ELF-1 (cell line): ENCODE data around the gene FSTL4.

Source experiments
- DNase-seq: peaks from one replicate; pipeline ENCODE4 v3.0.0-alpha.2; 2016; ENCODE audit warnings: low read depth, low spot score

FSTL4 gene

GRCh38 chr5:133344266-133344665 lies 268.1 kb downstream of the FSTL4 start:
- DNase-seq = no peak

DNA sequence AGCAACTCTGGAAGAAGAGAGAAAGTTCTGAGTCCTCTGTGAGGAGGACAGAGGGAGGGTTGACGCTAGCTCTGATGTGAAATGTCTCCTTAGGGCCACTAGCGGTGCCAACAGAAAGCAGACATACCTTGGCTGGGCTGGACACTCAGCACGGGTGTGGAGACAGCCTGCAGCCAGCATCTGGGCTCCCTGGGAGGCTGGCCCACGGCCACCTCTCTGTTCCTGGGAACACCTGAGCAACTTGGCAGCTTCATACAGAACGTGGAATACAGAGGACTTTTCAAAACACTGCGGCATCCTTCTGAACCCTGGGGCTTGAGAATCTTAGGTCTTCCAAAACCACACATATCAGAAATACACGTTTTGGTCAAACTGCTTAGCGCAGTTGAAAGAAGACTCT lies 269.1 kb downstream of the FSTL4 start:
- DNase-seq = no peak

GRCh38 chr5:133341915-133342710 lies 270.2 kb downstream of the FSTL4 start:
- peak; percentile 30 for DNase-seq

GRCh38 chr5:133341296-133341695 lies 271.0 kb downstream of the FSTL4 start:
- DNase-seq = no peak

GRCh38 chr5:133340822-133341221 lies 271.5 kb downstream of the FSTL4 start:
- peak; percentile 43 for DNase-seq

- DNase-seq = no peak
Observed at GRCh38 chr5:133340002-133340755, 272.2 kb downstream of the FSTL4 start.

DNA sequence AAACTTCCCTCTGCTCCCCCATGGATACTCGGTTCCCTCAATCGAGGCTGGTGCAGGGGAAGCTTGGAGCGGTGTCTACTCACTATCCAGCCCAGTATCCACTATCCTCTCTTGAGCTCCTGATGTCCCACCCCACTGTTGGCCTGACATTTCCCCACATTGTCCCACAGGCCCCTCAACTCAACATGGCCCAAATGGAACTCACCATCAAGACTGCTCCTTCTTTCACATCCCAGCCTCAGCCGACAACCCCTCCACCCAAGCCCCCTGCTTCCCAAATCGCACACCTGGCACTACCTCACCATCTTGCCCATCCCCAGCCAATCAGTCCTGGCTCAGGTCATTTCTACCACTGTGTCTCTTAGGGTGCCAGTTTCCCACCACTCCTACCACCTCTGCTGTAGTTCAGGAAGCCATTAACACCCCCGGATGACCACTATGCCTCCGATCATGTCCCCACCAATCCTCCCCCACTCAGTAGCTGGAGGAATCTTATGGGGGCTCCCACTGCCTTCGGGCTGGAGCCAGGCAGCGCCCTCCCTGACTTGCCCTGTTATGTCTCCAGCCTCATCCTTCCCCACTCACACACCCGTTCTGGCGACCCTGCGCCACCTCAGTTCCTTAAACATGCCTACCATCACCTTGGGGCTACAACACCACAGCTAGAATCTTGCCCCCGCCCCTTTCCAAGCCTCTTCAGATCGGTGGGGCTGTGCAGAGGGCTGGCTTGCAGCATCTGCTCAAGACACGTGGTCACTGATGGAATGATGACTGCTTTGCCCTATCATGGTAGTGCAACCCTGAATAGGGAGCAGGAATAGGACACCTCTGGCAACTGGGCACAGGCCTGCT lies 273.6 kb downstream of the FSTL4 start:
- no peak for DNase-seq

- DNase-seq = no peak
Observed at GRCh38 chr5:133337795-133338445, 274.4 kb downstream of the FSTL4 start.

- DNase-seq = no peak
Observed at GRCh38 chr5:133336969-133337410, 275.4 kb downstream of the FSTL4 start.

DNA sequence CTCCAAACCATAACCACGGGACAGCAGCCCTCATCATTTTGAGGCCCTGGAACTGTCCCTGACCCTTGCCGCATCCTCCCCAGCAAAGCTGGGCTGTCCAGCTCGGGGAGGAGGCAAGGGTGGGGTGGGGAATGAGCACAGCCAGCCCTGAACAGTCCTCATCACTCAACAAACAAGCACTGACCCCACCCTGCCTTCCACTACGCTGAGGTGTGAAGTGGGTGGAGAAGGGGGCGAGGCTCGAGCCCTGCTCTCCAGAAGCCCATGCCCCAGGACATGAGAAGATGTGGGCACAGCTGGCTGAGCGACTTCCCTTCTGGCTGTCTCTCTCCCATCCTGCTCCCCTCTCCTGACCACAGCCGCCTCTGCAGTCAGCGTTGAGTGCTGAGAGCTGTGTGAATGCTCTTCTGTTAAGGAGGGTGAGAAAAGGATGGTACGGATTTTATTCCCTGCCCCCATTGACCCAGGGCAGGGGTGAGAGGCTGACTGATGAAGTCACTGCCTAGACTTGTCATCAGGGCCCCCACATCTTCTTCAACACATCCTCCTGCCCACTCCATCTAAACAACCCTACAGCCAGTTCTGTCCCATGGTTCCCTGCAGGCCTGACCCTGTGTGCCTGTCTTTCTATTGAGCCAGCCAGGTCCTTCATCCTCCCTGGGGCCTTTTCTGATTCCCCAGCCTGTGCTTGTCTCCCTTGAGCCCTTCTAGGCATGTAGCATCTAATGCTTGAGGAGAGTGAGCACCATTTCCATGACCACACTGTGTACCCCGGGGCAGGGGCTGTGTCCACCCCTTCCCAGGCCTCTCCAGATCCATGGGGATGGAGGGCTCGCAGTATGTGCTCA lies 276.0 kb downstream of the FSTL4 start:
- no peak for DNase-seq

GRCh38 chr5:133334796-133335639 lies 277.3 kb downstream of the FSTL4 start:
- DNase-seq = no peak

GRCh38 chr5:133333326-133334150 lies 278.8 kb downstream of the FSTL4 start:
- DNase-seq = no peak

DNA sequence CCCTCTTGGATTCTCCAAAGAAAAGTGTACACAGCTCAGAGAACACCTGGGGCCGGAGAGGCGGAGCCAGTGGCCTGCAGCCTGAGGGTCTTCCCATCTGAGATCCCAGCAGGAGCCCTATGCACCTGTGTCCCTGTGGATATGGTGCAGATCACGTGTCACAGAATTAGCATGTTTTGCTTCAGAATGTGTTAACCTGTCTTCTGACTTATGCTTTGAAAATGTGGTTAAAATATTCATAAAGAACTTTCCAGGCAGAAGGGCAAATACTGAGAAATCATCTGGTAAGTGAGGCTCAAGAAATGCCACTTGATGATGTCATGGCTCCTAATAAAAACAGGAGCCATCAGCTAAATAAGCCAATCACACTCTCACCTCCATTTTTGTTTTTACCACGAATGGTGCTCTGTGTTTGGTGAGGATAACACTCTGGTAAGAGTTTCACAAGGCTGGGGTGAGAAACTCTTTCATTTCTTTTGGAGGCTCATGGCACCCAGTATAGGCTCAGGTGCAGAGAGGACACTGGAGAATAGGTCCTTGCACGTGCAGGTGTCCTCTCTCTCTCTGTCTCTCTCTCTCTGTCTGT lies 279.8 kb downstream of the FSTL4 start:
- DNase-seq = no peak

DNA sequence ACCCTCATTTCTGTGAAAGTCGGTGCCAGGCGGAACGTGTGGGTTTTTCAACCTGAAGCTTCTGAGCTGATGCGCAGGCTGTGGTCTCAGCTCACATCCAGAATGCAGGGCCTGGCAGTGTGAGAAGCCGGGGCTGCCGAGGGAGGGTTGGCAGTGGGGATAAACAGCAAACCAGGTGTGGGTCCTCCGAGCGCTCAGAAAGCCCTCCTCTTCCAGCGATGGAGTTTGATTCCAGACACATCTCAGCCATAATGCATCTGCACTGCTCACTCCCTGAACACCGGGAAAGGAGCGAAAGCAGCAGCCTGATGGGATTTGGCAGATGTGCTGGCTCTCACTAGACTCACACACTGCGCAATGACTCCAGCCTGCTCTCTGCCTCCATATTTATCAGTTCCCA lies 280.4 kb downstream of the FSTL4 start:
- DNase-seq = no peak

GRCh38 chr5:133330956-133331355 lies 281.4 kb downstream of the FSTL4 start:
- DNase-seq = no peak

DNA sequence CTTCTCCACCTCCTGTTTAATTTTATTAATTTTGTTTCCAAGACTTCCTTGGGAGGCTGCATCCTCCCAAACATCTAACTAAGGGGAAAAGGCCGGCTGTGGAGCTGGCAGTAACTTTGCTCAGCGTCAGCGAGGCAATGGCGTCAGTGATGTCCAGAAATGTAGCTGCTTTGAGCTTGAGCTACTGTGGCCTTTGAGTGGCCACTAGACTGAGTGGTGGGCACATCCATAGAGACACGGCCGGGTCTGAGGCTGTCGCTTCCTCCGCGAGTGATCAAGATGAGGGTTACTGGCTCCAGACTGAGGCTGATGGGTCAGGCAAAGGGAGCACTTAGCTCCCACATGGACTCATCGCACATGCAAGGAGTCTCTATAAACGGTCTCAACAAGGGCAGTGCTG lies 283.5 kb downstream of the FSTL4 start:
- DNase-seq = no peak

GRCh38 chr5:133327946-133328401 lies 284.4 kb downstream of the FSTL4 start:
- DNase-seq = no peak

DNA sequence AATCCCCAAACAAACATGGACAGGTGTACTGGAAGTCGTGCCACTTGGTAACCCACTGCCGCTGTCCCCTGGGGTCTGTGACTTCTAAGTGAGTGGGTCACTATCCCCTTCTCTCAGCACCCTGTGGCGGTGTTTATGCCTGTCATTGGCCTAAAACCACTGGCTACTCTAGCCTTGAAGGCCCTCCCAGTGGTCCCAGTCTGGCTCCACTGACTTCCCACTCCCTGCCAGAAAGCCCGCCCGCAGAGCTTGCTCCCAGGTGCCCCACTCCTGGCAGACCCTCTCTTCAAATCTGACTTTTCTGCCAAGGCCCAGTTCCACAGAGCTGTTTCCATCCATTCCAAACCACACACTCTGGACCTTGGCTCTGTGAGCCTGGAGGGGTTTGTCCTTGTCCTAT lies 286.0 kb downstream of the FSTL4 start:
- DNase-seq = no peak
